Mononuclear cell (primary cell): Measurements from ENCODE around the gene DCTN5. TPM values are rescaled to one million over a fixed set of nuclear protein-coding genes. Genes with fewer than 3 reads are reported as not detected.

Experiments used
- H3K27me3 ChIP-seq: 2 replicates; pipeline ENCODE4 v1.6.0; 2011; ENCODE audit warnings: low read length, control low read depth; ENCODE audit not compliant: insufficient read depth
- H3K4me1 ChIP-seq: 2 replicates; pipeline ENCODE4 v1.5.1; 2011; ENCODE audit warnings: mild to moderate bottlenecking, low read length, control low read depth; ENCODE audit not compliant: insufficient read depth
- H3K4me3 ChIP-seq: 2 replicates; pipeline ENCODE4 v1.5.1; 2011; ENCODE audit warnings: mild to moderate bottlenecking, low read length, moderate library complexity
- H3K9me3 ChIP-seq: 2 replicates; pipeline ENCODE4 v1.5.1; 2011; ENCODE audit warnings: low read depth, mild to moderate bottlenecking, control low read depth, low read length
- total RNA-seq: library from RNA; depleted of rRNA; stranded (reverse); fragments of >200 nt; gene quantifications from one replicate; pipeline ENCODE4 v1.2.3, GENCODE V29; 2012

DCTN5 gene
- total RNA-seq, 1 donor, result 45.1 TPM

DNA sequence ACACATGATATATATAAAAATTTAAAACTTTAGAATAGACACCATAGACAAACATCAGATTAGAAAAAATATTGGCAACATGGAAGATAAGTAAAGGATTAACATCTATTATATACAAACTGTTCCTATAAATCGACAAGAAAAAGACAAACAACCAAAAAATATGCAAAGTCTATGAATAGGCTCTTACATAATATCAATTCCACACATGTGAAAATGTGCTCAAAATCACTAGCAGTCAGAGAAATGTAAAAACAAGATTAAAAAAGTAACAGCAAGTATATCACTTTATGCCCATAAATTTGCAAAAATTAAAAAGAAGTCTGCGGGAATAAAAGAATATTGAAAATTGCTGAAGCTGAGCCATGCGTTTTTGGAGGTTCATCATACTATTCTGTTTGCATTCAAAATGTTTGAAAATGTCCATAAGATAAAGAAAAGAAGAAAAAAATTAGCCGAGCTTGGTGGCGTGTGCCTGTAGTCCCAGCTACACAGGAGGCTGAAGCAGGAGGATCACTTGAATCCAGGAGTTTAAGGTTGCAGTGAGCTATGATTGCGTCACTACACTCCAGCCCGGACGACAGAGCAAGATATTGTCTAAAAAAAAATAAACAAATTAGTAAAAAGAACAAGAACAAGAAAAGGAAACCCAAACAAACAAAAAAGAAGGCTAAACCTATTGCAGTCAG lies 83.0 kb downstream of the DCTN5 start:
- Histone ChIP-seq H3K4me1 (no peaks in the 10 kb centered on the region), H3K9me3 (no peaks in the 10 kb centered on the region), H3K27me3 (no peaks in the 10 kb centered on the region), H3K4me3 (no peak overlapping the region)

DNA sequence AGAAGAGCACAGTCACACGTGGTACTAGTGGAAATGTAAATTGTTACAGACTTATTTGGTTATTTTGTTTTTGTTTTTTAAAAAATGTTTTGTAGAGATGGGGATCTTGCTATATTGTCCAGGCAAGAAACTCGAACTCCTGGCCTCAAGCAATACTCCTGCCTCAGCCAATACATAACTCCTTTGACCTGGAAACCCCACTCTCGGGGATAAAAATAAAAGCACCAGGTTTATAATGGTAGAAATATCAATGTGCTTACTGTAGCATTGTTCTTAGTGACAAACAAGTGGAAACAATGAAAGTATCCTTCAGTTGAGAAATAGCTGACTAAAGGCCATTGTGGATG lies 83.5 kb downstream of the DCTN5 start:
- Histone ChIP-seq H3K4me3 (no peak overlapping the region), H3K4me1 (no peaks in the 10 kb centered on the region), H3K9me3 (no peaks in the 10 kb centered on the region), H3K27me3 (no peaks in the 10 kb centered on the region)

DNA sequence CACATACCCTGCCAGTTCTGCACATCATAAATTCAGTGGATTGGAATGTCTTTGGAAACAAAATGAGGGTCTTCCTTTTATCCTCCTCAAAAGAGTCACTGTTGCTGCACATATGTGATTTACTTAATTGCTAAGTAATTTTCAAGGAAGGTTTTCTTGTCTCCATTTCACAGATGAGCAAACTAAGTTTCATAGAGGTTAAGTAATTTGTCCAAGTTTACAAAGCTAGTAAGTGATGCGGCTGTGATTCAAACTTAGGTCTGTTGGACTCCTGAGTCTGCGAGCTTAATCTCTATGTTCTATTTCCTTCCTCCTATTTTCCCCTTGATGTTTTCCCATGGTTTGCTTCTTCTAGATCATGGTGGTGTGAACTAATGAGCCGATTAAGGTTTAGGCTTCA lies 85.4 kb downstream of the DCTN5 start:
- H3K9me3 ChIP-seq, result no peaks in the 10 kb centered on the region
- no peaks in the 10 kb centered on the region for H3K4me1 ChIP-seq
- no peak overlapping the region for H3K4me3 ChIP-seq
- H3K27me3 ChIP-seq, result no peaks in the 10 kb centered on the region

Other genes starting within 250 kb of the DCTN5 start
- 8.0 TPM for gene COG7, start 188.3 kb upstream of the DCTN5 start, total RNA-seq
- gene GGA2, start 131.0 kb upstream of the DCTN5 start, total RNA-seq, result 103 TPM
- 9.1 TPM for gene EARS2, start 84.1 kb upstream of the DCTN5 start, total RNA-seq
- gene UBFD1, start 83.7 kb upstream of the DCTN5 start, total RNA-seq, result 32.6 TPM
- 22.7 TPM for gene NDUFAB1, start 45.1 kb upstream of the DCTN5 start, total RNA-seq
- gene PALB2, start 156 bp upstream of the DCTN5 start, total RNA-seq, result 10.2 TPM
- 0.84 TPM for gene PLK1, start 37.4 kb downstream of the DCTN5 start, total RNA-seq
- not detected for gene ERN2, start 71.8 kb downstream of the DCTN5 start, total RNA-seq
- gene CHP2, start 113.6 kb downstream of the DCTN5 start, total RNA-seq, result 0.10 TPM
- gene PRKCB, start 194.5 kb downstream of the DCTN5 start, total RNA-seq, result 110 TPM